GM12872 (cell line): ENCODE measurements around the gene SOAT2.

Experiments
- TF ChIP-seq, protein P1 (sequence below): IDR thresholded peaks from 3 replicates; pipeline ENCODE4 v1.5.1; 2011; ENCODE audit warnings: low read depth, mild to moderate bottlenecking, low read length, moderate library complexity; ENCODE audit not compliant: insufficient read depth

SOAT2 gene

DNA sequence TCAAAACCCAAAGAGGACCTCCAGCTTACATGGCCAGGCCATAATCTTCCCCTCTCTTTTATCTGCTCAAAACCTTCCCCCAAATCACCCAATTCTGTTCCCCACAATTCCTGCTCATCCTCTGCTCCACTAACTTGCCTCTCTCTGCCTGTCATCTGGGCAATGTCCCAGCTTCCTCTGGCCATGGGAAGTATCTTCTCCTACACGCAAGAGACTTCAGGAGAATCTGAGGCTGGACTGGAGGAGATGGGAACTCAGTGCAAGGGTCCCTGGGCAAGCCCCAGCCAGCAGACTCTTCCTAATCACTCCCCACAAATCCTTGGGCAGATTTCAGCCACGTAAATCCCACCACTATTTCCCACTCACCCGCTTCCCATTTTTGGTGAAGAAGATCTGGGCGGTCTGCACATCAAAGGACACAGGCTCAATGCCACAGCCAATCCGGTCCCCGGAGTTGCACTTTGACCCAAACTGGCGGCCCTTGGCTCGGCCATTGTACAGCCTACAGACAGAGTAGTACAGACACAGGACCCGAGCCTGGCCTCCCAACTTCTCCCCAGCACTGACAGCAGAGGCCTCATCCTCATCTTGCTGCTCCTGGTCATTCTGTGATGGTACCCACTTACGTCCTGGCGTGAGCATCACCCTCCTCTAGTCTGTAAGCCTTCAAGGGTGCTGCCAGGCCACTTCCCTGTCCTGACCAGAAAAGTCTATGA, 28.8 kb upstream of the SOAT2 start:
- TF ChIP-seq, protein P1, sequence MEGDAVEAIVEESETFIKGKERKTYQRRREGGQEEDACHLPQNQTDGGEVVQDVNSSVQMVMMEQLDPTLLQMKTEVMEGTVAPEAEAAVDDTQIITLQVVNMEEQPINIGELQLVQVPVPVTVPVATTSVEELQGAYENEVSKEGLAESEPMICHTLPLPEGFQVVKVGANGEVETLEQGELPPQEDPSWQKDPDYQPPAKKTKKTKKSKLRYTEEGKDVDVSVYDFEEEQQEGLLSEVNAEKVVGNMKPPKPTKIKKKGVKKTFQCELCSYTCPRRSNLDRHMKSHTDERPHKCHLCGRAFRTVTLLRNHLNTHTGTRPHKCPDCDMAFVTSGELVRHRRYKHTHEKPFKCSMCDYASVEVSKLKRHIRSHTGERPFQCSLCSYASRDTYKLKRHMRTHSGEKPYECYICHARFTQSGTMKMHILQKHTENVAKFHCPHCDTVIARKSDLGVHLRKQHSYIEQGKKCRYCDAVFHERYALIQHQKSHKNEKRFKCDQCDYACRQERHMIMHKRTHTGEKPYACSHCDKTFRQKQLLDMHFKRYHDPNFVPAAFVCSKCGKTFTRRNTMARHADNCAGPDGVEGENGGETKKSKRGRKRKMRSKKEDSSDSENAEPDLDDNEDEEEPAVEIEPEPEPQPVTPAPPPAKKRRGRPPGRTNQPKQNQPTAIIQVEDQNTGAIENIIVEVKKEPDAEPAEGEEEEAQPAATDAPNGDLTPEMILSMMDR = no peak

DNA sequence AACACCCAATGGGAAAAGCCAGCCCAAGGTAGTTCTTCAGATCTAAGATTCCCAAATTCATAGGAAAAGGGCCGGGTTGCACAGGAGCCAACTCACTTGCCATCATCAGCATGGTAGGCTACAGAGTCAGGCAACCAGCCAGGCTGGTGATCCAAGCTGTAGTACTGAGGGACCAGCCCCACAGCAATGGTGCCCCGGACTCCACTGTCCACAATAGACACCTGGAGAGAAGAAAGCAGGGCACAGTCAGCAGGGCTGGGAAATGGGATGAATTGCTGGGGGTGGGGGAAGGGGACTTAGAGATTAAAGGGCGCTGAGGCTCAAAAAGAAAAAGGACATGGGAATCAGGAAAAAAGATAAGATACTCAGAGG, 28.3 kb upstream of the SOAT2 start:
- TF ChIP-seq, protein P1 = no peak

DNA sequence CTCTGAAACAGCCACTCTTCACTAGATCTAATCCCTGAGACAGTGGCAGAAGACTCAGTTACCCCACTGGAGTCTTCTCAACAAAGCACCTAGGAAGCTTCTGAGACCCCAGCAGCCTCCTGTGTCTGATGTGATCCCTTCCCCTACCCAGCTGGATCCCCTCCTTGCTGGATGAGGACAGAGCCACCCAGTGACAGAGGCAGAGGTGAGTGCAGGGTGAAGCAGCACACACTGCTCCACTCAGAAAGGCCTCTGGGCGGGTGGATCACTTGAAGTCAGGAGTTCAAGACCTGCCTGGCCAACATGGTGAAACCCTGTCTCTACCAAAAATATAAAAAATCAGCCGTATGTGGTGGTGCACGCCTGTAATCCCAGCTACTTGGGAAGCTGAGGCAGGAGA, 26.8 kb upstream of the SOAT2 start:
- TF ChIP-seq, protein P1 = no peak

DNA sequence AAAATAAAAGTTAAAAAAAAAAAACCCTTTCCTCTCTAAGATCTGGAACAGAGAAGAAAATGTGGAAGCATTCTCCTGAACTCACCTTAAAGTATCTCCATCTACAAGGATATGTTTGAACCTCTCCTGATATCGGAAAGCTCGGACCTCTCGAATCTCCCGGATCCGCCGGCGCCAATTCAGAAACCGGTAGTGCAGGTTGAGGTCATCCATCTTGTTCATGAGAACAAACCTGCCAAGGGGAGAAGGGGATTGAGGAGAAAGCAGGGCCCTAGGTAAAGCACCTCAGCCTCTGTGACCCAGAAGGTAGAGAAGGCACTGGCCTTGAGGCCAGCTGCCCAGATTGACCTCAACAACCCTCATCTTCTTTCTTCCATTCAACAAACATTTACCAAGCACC, 26.3 kb upstream of the SOAT2 start:
- TF ChIP-seq, protein P1 = no peak

DNA sequence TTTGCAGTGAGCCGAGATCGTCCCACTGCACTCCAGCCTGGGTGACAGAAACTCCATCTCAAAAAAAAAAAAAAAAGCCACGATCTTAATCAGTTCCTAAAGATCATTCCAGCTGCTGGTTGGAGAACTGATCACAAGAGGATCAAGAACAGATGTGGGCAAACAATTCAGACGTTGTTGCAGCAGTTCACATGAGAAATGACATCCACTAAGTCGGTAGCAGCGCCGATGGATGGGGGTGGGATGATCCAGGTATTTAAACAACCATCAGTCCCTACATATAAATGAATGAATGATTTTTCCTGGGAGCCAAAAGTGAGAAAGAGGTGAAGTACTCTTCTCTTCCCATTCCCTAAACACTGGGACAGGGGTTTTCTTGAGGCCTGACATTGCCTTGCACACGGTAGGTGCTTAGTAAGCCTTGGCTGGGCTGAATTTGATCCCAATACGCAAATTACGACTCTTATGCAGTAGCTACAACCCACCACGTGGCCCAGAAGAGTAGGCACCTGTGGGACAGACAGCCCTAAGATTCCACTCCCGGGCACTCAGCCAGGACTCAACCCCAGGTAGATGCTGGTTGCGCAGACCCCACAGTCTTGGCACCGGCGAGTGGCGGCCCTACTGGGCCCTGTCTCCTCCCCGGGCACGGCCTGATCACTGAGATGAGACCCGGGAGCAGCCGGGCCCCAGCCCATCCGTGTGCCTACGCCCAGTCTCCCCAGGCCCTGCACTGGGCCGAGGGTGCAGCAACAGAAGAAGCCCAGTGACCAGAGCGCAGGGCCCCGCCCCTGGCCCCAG, 24.7 kb upstream of the SOAT2 start:
- TF ChIP-seq, protein P1 = 0 out of 3 replicates have a peak, but pooled peaks have one; percentile 22

DNA sequence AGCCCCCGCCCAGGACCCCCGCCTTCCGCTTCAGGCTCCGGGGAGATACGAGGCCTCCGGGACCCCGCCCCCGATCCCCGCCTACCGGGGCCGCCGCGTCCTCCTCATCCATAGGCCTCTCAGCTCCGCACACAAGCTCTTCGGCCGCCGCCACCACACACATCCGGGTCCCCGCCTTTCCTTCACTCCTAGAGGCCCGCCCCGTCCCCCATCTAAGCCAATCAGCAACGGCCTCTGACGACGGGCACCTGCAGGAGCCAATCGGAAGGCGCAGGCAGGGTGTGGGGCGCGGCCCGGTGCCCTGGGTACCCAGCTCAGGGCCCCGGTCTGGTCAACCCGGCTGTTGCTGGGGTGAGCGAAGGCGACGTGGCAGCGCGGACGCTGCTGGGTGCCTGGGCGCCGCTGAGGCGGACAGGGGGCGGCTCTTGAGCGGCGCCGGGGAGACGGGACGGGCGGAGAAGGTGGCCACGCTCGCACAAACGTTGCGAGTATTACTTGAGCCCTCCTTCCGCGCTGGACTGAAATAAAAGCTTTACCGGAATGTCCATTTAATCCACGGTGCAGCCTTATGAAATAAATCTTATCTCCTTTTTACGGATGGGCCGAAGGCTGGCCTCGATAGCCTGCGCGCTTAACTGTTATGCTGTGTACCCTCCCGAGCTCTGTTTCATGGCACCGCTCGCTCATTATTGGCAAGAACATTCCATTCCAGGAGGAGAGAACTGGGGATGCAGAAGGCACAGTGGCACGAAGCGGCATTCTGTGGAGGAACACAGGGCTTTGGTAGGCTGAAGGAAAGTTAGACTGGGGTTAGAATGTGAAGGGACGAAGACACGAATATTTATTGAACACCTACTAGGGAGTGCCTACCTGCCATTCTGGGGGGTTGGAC, 23.8 kb upstream of the SOAT2 start, which contains the start of gene SPRYD3:
SPRYD3 (minus strand) TSS at position 165 of the 892 bp plus-strand sequence; CDS start at position 108, 57 bp downstream.
- TF ChIP-seq, protein P1 = no peak
